Measurements from ENCODE around the gene TTC29.

DNA sequence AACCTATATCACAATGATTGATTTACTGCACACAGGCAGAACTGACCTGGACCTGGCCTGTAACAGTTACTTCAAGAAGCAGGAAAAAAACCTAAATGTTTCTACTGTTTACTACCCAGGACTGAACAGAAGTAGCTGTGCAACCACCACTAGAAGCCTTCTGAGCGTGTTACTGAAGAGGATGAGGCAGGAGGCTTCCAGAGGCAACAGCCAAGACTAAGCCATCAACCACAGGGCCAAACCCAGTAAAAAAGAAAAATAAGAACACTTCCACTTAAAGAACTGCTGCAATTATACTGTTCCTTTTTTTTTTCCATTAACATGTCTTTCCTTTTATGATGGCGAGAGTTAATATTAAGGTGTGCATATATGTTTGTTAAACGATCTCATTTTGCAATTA, 29.4 kb upstream of the TTC29 start:
- TF ChIP-seq EZH2 (IDR thresholded peaks at IDR 0.05; ENCODE audit: insufficient read depth, low read length) = no peak
- TF ChIP-seq CTCF (IDR thresholded peaks at IDR 0.05; ENCODE audit: insufficient read depth, low read depth, low read length) = no peak
